ENCODE results near the gene SH2B2. TPM values are rescaled to one million over a fixed set of nuclear protein-coding genes. Genes with fewer than 3 reads are reported as not detected.
A peak's percentile ranks its signal among the peaks of the same experiment; 100 is the strongest.
"Not testable (repeated sequence)": the region's sequence is repeated elsewhere in the genome, so short reads cannot be mapped to it uniquely, and the experiment has no call there.

Gene SH2B2
- total RNA-seq, 1 donor from 2014 or later: 0.96 TPM

GRCh38 chr7:102305414-102306268, 19.0 kb downstream of the SH2B2 start:
- DNase-seq (ENCODE audit: low spot score): no peak

- peak; percentile 27 for DNase-seq (ENCODE audit: low spot score)
These were observed 20.4 kb downstream of the SH2B2 start for GRCh38 chr7:102306916-102307677.

DNA sequence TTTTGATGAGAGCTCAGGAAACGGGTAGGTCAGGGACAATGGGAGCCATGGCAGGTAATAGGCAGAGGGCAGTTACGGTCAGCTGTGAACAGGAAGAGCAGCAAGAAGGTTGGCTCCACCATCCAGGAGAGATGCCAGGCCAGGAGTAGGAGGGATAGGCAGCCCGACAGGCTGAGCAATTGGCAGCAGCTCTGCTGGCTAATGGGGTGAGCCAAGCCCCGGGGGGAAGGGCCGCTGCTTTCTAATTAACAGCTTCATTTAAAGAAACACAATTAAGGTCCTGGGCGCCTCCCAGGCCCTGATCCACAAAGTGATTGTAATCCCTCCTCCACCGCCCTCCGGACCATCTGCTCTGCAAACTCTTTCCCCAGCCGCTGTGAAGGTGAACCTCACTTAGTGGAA, 23.7 kb downstream of the SH2B2 start:
- no peak for DNase-seq (ENCODE audit: low spot score)

GRCh38 chr7:102312317-102312716, 25.6 kb downstream of the SH2B2 start:
- DNase-seq (ENCODE audit: low spot score): no peak

DNA sequence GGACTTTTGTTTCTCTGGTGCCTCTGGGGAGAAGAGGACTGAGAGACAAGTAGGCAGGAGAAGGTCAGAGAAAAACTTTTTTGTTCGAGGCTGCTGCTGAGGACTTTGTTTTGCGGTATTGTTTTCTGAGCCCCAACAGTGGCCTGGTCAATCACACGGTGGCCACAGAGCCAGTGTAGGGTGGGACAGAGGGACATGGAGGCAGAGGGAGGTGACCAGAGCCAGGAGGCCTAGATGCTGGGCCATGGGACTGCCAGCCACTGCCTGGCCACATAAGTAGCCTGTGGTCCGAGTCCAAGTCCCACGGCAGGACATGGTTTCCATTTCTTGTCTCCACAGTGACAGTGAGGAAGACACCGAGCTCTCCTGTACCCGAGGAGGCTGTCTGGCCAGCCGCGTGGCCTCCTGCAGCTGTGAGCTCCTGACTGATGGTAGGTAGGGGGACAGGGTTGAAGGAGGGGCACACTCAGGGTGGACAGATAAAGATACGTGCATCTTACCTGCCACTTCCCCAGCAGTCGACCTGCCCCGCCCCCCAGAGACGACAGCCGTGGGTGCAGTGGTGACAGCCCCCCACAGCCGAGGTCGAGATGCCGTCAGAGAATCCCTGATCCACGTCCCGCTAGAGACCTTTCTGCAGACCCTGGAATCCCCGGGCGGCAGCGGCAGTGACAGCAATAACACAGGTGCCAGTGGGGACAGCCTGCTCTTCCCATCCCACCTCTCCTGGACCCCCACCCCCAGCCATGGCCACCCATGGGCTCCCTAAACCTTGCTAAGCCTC, 27.5 kb downstream of the SH2B2 start:
- no peak for DNase-seq (ENCODE audit: low spot score)

- no peak for DNase-seq (ENCODE audit: low spot score)
These were observed 30.8 kb downstream of the SH2B2 start for GRCh38 chr7:102317231-102318059.

GRCh38 chr7:102318482-102318971, 31.9 kb downstream of the SH2B2 start:
- no peak for DNase-seq (ENCODE audit: low spot score)

DNA sequence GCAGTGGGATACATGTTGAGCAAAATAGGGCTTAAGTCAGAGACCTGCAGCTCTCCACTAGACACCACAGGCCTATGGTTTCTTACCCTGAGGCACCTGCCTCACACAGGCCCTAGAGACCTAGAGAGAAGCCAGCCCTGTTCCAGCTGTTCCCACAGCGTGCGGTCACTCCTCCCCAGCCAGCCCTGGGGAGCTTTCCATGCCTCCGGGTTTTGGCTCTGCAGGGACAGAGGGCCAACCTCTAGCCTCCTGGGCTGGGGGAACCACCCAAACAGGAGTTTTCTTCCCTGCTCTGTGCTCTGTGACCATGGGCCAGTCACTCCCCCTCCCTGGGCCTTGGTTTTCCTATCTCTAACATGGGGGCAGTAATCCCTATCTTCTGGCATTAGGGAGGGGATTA, 33.0 kb downstream of the SH2B2 start:
- no peak for DNase-seq (ENCODE audit: low spot score)

DNA sequence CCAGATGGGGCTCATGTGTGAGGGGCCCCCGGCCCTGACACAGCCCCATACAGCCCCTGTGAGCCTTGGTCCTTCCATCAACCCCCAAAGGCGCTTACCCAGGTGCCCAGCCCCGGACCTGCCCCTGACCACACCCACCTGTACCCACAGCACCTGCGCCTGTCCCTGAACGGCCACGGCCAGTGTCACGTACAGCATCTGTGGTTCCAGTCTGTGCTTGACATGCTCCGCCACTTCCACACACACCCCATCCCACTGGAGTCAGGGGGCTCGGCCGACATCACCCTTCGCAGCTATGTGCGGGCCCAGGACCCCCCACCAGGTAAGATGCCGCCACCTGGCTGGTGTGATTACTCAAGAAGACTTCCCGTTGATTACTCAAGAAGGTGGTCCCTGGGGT, 33.5 kb downstream of the SH2B2 start:
- DNase-seq (ENCODE audit: low spot score): no peak

- DNase-seq (ENCODE audit: low spot score): no peak
These were observed 34.1 kb downstream of the SH2B2 start for GRCh38 chr7:102320601-102321350.

DNA sequence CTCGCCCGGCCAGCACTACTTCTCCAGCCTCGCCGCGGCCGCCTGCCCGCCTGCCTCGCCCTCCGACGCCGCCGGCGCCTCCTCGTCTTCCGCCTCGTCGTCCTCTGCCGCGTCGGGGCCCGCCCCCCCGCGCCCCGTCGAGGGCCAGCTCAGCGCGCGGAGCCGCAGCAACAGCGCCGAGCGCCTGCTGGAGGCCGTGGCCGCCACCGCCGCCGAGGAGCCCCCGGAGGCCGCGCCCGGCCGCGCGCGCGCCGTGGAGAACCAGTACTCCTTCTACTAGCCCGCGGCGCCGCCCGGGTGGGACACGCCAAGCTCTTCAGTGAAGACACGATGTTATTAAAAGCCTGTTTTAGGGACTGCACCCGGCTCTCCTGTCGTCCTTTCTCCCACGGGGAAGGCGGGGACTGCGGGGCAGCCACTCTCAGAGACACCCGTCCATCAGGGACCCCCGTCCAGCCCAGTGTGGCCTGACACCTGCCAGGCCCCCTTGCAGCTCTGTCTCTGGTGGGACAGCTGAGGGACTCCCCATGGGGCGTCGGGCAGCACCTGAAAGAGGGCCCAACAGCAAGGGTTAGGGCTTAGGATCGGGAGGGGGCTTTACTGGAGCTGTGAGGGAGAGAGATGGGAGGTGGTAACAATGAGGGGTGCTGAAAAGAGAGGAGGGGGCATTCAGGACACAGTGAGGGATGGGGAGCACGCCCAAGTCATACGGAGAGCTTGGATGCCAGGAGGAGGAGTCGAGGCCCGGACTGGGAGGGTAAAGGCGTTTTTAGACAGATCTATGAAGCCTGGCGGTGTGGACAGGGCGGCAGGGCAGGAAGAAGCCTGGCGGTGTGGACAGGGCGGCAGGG, 34.9 kb downstream of the SH2B2 start:
- DNase-seq (ENCODE audit: low spot score): peak; percentile 21

- no peak for DNase-seq (ENCODE audit: low spot score)
These were observed 35.6 kb downstream of the SH2B2 start for GRCh38 chr7:102322202-102322715.

GRCh38 chr7:102323914-102324195, 37.2 kb downstream of the SH2B2 start:
- no peak for DNase-seq (ENCODE audit: low spot score)

DNA sequence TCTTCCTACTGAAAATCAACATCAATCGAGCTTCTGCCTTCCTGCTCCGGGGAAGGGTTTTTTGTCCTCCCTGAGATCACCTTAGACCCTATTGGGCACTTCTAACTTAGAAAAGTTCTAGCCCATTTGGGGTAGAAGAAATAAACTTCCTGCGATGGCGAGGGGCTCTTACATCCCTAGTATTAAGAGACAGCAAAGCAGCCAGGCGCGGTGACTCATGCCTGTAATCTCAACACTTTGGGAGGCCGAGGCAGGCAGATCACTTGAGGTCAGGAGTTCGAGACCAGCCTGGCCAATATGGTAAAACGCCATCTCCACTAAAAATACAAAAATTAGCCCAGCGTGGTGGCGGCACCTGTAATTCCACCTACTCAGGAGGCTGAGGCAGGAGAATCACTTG, 38.4 kb downstream of the SH2B2 start:
- not testable (repeated sequence) for DNase-seq (ENCODE audit: low spot score)

DNA sequence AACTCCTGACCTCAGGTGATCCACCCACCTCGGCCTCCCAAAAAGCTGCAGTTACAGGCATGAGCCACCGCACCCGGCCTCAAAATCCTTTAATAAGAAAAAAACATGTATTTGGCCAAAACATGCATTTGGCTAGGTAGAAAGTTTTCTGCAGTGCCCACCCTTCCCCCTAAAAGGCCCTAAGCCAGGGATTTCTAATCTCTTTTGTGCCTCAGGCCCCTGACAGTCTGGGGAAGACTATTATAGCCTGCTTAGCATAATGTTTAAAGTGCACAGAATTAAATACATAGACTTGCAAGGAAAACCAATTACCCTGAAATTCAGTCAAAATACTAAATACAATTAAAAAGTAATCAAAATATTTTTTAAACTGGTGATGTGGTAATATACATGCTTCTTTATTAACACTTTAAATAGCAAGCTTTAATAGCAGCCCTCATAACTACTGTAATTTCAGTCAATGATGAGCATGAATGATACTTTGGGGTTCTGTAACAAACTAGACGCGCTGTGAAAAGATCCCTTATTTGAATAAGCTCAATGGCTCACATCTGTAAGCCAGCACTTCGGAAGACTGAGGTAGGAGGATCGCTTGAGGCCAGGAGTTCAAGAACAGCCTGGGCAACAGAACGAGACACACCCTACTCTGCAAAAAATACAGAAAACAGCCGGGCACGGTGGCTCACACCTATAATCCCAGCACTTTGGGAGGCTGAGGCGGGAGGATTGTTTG, 39.7 kb downstream of the SH2B2 start:
- DNase-seq (ENCODE audit: low spot score): no peak

GRCh38 chr7:102327183-102327582, 40.5 kb downstream of the SH2B2 start:
- DNase-seq (ENCODE audit: low spot score): not testable (repeated sequence)

GRCh38 chr7:102328863-102329262, 42.2 kb downstream of the SH2B2 start:
- DNase-seq (ENCODE audit: low spot score): not testable (repeated sequence)

DNA sequence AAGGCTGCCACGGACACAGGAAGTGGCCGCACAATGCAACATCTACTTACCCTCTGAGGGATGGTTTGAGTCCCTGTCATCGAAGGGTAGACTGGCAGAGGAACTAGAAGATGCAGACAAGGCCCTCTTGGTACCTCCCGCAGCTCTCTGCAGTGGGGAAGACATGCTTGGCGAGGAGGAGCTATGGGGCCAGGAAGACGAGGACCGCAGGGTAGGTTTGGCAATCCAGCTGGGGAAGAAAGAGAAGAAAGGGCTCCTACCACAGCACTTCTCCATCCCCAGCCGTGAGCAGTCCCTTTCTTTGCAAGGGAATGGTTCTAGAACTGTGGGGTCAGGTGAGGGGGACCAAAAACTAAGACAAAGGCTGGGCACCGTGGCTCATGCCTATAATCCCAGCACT, 42.7 kb downstream of the SH2B2 start:
- not testable (repeated sequence) for DNase-seq (ENCODE audit: low spot score)
